Measurements from ENCODE around the gene CSN1S1. TPM values are rescaled to one million over a fixed set of nuclear protein-coding genes. Genes with fewer than 3 reads are reported as not detected.
"Not testable (repeated sequence)": the region's sequence is repeated elsewhere in the genome, so short reads cannot be mapped to it uniquely, and the experiment has no call there.

The CSN1S1 gene
- total RNA-seq, 1 donor from 2014 or later, result not detected

DNA sequence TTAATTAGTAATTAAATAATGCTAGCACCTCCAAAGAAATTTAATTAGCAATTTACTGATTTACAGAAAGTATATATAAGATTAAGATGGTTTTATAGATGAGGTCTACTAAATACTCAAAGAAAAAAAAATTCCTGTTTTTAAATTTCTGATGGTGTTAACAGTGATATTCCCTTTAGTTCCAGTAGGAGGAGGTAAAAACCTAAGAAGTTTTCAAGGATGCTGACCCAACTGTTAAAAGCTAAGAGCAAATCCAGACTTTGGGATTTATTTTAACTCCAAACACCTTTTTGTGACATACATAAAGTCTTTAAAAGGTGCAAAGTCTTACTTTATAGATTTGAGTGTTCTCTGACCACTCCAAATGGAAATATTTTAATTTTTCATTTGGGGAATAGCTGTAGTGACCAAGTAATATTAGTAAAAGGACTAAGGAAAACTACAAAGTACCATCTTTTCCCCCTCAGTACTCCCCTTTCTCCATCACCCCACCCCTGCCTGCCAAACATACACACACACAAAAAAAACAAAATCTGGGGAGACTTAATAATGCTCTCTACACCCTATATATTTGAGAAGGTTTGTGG, 34.2 kb upstream of the CSN1S1 start:
- Histone ChIP-seq H3K27me3 (ENCODE audit: control insufficient read depth, insufficient read depth, low read length) (no peaks in the 10 kb centered on the region), H3K4me3 (ENCODE audit: low read depth, low read length) (no peak overlapping the region), H3K36me3 (ENCODE audit: control insufficient read depth, insufficient read depth, low read length) (no peaks in the 10 kb centered on the region)
- DNase-seq (ENCODE audit: low read depth) (peak; percentile 23), FAIRE-seq (no peak)
- TF ChIP-seq, protein P1, sequence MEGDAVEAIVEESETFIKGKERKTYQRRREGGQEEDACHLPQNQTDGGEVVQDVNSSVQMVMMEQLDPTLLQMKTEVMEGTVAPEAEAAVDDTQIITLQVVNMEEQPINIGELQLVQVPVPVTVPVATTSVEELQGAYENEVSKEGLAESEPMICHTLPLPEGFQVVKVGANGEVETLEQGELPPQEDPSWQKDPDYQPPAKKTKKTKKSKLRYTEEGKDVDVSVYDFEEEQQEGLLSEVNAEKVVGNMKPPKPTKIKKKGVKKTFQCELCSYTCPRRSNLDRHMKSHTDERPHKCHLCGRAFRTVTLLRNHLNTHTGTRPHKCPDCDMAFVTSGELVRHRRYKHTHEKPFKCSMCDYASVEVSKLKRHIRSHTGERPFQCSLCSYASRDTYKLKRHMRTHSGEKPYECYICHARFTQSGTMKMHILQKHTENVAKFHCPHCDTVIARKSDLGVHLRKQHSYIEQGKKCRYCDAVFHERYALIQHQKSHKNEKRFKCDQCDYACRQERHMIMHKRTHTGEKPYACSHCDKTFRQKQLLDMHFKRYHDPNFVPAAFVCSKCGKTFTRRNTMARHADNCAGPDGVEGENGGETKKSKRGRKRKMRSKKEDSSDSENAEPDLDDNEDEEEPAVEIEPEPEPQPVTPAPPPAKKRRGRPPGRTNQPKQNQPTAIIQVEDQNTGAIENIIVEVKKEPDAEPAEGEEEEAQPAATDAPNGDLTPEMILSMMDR (IDR thresholded peaks at IDR 0.05; ENCODE audit: insufficient read depth, low read length, severe bottlenecking), result peak; percentile 31

DNA sequence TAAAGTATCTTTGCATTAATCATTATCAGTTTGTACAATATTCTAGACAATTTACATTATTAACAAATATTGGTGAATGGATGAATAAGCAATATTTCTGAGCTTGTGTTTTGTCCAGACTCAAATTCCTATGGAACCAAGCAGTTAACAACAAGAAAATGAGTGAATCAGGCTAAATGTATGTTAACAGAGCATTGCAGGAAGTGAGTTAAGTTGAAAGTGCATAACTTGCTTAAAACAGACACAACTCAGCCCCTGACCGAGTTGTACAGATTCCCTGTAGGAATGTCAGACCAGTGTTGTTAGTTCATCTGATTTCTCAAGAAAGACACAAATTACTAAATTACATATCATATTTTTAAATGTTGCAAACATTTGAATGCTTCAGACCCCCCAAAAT, 23.7 kb upstream of the CSN1S1 start:
- H3K4me3 ChIP-seq (ENCODE audit: low read depth, low read length), result no peak overlapping the region
- FAIRE-seq (no peak), DNase-seq (ENCODE audit: low read depth) (peak; percentile 34)
- TF ChIP-seq, protein P1 (IDR thresholded peaks at IDR 0.05; ENCODE audit: insufficient read depth, low read length, severe bottlenecking), result no peak
- no peaks in the 10 kb centered on the region for H3K27me3 ChIP-seq (ENCODE audit: control insufficient read depth, insufficient read depth, low read length)
- no peaks in the 10 kb centered on the region for H3K36me3 ChIP-seq (ENCODE audit: control insufficient read depth, insufficient read depth, low read length)

DNA sequence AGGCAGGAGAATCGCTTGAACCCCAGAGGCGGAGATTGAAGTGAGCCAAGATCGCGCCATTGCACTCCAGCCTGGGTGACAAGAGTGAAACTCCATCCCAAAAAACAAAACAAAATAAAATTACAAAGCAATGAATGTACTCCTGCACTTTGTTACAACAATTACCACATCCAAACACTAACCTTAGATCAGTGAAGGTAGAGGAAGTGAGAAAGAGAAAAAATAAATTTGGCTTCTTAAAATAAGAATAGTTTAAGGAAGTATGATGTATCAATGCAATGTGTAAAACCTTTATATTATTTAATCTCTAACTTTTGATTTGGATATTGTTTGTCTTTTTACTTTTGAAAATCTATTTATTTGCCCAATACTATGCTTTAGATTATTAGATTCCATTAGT, 21.7 kb upstream of the CSN1S1 start:
- FAIRE-seq, result no peak

GRCh38 chr4:69910016-69910782, 20.7 kb upstream of the CSN1S1 start:
- Histone ChIP-seq H3K36me3 (ENCODE audit: control insufficient read depth, insufficient read depth, low read length) (no peaks in the 10 kb centered on the region), H3K27me3 (ENCODE audit: control insufficient read depth, insufficient read depth, low read length) (no peaks in the 10 kb centered on the region), H3K4me3 (ENCODE audit: low read depth, low read length) (no peak overlapping the region)
- TF ChIP-seq, protein P1 (IDR thresholded peaks at IDR 0.05; ENCODE audit: insufficient read depth, low read length, severe bottlenecking), result no peak
- peak; percentile 26 for DNase-seq (ENCODE audit: low read depth)
- FAIRE-seq, result no peak

More for the DNA sequence above, 21.7 kb upstream of the CSN1S1 start:
- Histone ChIP-seq H3K36me3 (ENCODE audit: control insufficient read depth, insufficient read depth, low read length) (no peaks in the 10 kb centered on the region), H3K27me3 (ENCODE audit: control insufficient read depth, insufficient read depth, low read length) (no peaks in the 10 kb centered on the region), H3K4me3 (ENCODE audit: low read depth, low read length) (no peak overlapping the region)
- no peak for DNase-seq (ENCODE audit: low read depth)
- TF ChIP-seq, protein P1 (IDR thresholded peaks at IDR 0.05; ENCODE audit: insufficient read depth, low read length, severe bottlenecking), result no peak

GRCh38 chr4:69920874-69921273, 10.0 kb upstream of the CSN1S1 start:
- no peaks in the 10 kb centered on the region for H3K27me3 ChIP-seq (ENCODE audit: control insufficient read depth, insufficient read depth, low read length)
- FAIRE-seq, result no peak
- no peak overlapping the region for H3K4me3 ChIP-seq (ENCODE audit: low read depth, low read length)
- TF ChIP-seq, protein P1 (IDR thresholded peaks at IDR 0.05; ENCODE audit: insufficient read depth, low read length, severe bottlenecking), result no peak
- H3K36me3 ChIP-seq (ENCODE audit: control insufficient read depth, insufficient read depth, low read length), result no peaks in the 10 kb centered on the region
- DNase-seq (ENCODE audit: low read depth), result no peak

- H3K4me3 ChIP-seq (ENCODE audit: low read depth, low read length); DNase-seq (ENCODE audit: low read depth); FAIRE-seq; H3K27me3 ChIP-seq (ENCODE audit: control insufficient read depth, insufficient read depth, low read length); H3K36me3 ChIP-seq (ENCODE audit: control insufficient read depth, insufficient read depth, low read length): not testable (repeated sequence)
Observed at GRCh38 chr4:69923782-69924410, 7.0 kb upstream of the CSN1S1 start.
